DOHH2 (cell line): Measurements from ENCODE around the gene CDH16.

ENCODE experiments used
- H3F3A ChIP-seq: fragments of 200-600 bp; sonication (generic), shearing (Covaris generic); 2 replicates; pipeline ENCODE4 v1.6.0; 2016; ENCODE audit warnings: antibody characterized with exemption, mild to moderate bottlenecking; ENCODE audit not compliant: control insufficient read depth, insufficient read depth
- H3K27ac ChIP-seq: fragments of 200-600 bp; sonication (generic); 2 replicates; pipeline ENCODE4 v1.5.1; 2014; ENCODE audit warnings: low read depth, mild to moderate bottlenecking, low read length, moderate library complexity
- H3K27me3 ChIP-seq: fragments of 200-600 bp; sonication (generic); 2 replicates; pipeline ENCODE4 v1.6.1; 2014; ENCODE audit warnings: mild to moderate bottlenecking, low read length, mixed read lengths; ENCODE audit not compliant: control insufficient read depth
- H3K36me3 ChIP-seq: fragments of 200-600 bp; sonication (generic); 2 replicates; pipeline ENCODE4 v1.6.1; 2014; ENCODE audit warnings: mild to moderate bottlenecking, low read length, moderate library complexity, mixed read lengths; ENCODE audit not compliant: control insufficient read depth
- H3K4me1 ChIP-seq: fragments of 200-600 bp; sonication (generic); 2 replicates; pipeline ENCODE4 v1.6.1; 2014; ENCODE audit warnings: mild to moderate bottlenecking, low read length, mixed read lengths; ENCODE audit not compliant: control insufficient read depth
- H3K4me2 ChIP-seq: fragments of 200-600 bp; sonication (generic); 2 replicates; pipeline ENCODE4 v1.6.0; 2014; ENCODE audit warnings: mild to moderate bottlenecking, low read length, moderate library complexity
- H3K4me3 ChIP-seq: fragments of 200-600 bp; sonication (generic); 2 replicates; pipeline ENCODE4 v1.5.1; 2014; ENCODE audit warnings: mild to moderate bottlenecking, low read length, mixed read lengths
- H3K79me2 ChIP-seq: fragments of 200-600 bp; sonication (generic); 2 replicates; pipeline ENCODE4 v1.6.1; 2014; ENCODE audit warnings: mild to moderate bottlenecking, low read length, mixed read lengths; ENCODE audit not compliant: control insufficient read depth
- H3K9me2 ChIP-seq: fragments of 200-600 bp; sonication (generic); replicated peaks from 2 replicates; pipeline ENCODE4 v1.6.1; 2014; ENCODE audit warnings: mild to moderate bottlenecking, low read length, mixed read lengths; ENCODE audit not compliant: control insufficient read depth
- H3K9me3 ChIP-seq: fragments of 200-600 bp; sonication (generic); 2 replicates; pipeline ENCODE4 v1.6.1; 2014; ENCODE audit warnings: antibody characterized with exemption, low read length, mixed read lengths; ENCODE audit not compliant: control insufficient read depth, insufficient read depth
- H4K20me1 ChIP-seq: fragments of 200-600 bp; sonication (generic); 2 replicates; pipeline ENCODE4 v1.6.0; 2014; ENCODE audit warnings: low read depth, mild to moderate bottlenecking, antibody characterized with exemption, low read length, moderate library complexity; ENCODE audit not compliant: control insufficient read depth, insufficient read depth
- EZH2phosphoT487 ChIP-seq: fragments of 200-600 bp; sonication (generic); IDR thresholded peaks from 2 replicates; pipeline ENCODE4 v1.6.1; 2017; ENCODE audit warnings: borderline replicate concordance, mild to moderate bottlenecking, antibody characterized with exemption, low read length, moderate library complexity, mixed read lengths
- TF ChIP-seq, protein P1 (sequence below): fragments of 200-600 bp; sonication (generic); IDR thresholded peaks from one replicate; pipeline ENCODE4 v1.5.1; 2014; ENCODE audit warnings: antibody characterized with exemption, mild to moderate bottlenecking, low read depth, low read length; ENCODE audit not compliant: poor library complexity, severe bottlenecking

The CDH16 gene

DNA sequence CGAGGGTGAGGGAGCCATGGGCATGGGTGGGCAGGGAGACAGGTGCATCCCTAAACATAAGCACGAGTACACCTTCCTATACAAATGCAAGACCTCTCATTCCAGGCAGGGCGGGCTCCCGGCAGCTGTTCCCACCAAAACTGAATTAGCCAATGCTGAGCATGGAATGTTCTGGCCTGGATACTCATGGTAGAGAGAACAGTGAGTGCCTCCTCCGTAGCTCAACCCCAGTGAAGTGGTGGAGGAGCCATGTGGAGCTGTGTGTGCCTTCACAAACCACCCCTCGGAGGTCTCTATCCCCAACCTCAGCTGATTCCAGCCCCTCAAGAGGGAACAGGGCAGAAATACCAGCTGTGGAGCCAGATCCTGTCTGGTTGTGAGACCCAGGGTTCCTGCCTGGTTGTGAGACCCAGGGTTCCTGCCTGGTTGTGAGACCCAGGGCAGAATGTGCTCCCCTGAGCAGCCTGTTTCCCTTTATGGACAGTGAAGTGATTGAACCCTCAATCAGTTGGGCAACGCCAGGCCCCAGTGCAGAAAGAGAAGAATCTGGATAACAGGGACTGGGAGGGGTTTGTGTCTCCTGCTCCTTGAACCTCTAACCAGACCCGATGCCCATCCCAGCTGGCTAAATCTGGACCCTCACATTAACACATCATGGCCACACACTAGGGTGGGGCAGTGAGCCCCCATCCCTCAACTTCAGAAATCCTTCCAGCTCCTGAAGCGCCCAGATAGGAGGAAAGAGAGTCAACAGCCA lies 2.4 kb upstream of the CDH16 start:
- no peaks in the 10 kb centered on the region for H3K36me3 ChIP-seq
- no peaks in the 10 kb centered on the region for H4K20me1 ChIP-seq
- no peaks in the 10 kb centered on the region for H3K4me1 ChIP-seq
- H3K79me2 ChIP-seq = no peaks in the 10 kb centered on the region
- H3F3A ChIP-seq = no peaks in the 10 kb centered on the region
- no peak overlapping the region for H3K4me3 ChIP-seq
- H3K4me2 ChIP-seq = no peak overlapping the region
- H3K27ac ChIP-seq = no peak overlapping the region
- peaks cover 41% of the 10 kb centered on the region for H3K27me3 ChIP-seq
- no peaks in the 10 kb centered on the region for H3K9me2 ChIP-seq
- no peaks in the 10 kb centered on the region for H3K9me3 ChIP-seq
- TF ChIP-seq, protein P1, sequence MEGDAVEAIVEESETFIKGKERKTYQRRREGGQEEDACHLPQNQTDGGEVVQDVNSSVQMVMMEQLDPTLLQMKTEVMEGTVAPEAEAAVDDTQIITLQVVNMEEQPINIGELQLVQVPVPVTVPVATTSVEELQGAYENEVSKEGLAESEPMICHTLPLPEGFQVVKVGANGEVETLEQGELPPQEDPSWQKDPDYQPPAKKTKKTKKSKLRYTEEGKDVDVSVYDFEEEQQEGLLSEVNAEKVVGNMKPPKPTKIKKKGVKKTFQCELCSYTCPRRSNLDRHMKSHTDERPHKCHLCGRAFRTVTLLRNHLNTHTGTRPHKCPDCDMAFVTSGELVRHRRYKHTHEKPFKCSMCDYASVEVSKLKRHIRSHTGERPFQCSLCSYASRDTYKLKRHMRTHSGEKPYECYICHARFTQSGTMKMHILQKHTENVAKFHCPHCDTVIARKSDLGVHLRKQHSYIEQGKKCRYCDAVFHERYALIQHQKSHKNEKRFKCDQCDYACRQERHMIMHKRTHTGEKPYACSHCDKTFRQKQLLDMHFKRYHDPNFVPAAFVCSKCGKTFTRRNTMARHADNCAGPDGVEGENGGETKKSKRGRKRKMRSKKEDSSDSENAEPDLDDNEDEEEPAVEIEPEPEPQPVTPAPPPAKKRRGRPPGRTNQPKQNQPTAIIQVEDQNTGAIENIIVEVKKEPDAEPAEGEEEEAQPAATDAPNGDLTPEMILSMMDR = no peak
- TF ChIP-seq EZH2phosphoT487 = no peak

DNA sequence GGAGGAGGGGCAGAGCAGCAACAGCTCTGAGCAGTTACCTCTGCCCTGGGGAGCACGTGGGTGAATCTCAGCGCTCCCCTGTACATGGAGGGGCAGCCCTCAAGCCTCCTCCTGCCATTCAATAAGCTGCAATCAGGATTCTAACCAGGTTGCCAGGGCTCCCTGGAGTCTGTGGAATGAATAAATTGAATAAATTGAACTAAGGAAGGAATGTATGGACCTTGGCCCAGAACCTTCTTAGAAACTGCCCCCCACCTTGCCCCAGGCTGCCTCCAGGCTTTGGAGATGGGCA lies 1.6 kb upstream of the CDH16 start:
- Histone ChIP-seq H3K9me2 (no peaks in the 10 kb centered on the region), H3K79me2 (no peaks in the 10 kb centered on the region), H3K27me3 (peaks cover 32% of the 10 kb centered on the region), H3K9me3 (no peaks in the 10 kb centered on the region), H3K4me3 (no peak overlapping the region), H4K20me1 (no peaks in the 10 kb centered on the region), H3K4me2 (no peak overlapping the region), H3K36me3 (no peaks in the 10 kb centered on the region), H3F3A (no peaks in the 10 kb centered on the region), H3K27ac (no peak overlapping the region), H3K4me1 (no peaks in the 10 kb centered on the region)
- TF ChIP-seq EZH2phosphoT487 = no peak
- TF ChIP-seq, protein P1 = no peak

DNA sequence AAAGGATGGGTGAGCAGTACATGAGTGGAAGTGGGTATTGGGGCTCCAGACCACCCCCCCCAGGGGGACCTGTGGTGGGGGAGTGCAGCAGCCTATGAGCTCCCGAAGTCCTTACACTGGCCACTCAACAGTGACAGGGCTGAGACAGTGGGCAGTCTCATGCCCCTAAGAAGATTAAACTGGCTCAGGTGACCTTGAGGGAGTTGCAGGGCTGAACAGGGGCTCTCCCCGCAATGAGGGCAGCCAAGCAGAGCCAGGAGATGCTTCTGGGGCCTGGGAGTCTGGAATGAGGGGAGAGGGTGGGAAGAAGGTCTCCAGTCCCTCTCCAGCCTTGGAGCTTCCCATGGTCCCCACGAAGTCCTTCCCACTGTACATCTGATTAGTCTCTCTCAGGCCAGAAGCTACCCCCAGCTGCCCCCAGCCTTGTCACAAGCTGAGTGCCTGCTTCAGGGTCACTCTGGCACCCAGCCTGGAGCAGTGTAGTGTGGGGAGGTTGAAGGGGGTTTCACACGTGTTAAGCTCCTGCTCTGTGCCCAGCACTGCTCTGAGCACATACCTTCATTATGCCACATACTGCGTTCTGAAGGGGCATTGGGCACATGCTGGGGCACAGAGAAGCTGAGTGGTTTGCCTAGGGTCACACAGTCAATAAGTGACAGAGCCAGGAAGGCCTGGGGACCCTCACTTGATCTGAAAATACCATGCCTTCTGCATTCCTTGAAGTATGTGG lies 1.0 kb upstream of the CDH16 start:
- Histone ChIP-seq H3K27ac (no peak overlapping the region), H3K9me3 (no peaks in the 10 kb centered on the region)

More for the DNA sequence above, 1.0 kb upstream of the CDH16 start:
- Histone ChIP-seq H3K9me2 (no peaks in the 10 kb centered on the region), H3K4me2 (no peak overlapping the region), H4K20me1 (no peaks in the 10 kb centered on the region), H3K27me3 (peaks cover 27% of the 10 kb centered on the region), H3K4me1 (no peaks in the 10 kb centered on the region), H3F3A (no peaks in the 10 kb centered on the region), H3K79me2 (no peaks in the 10 kb centered on the region), H3K4me3 (no peak overlapping the region), H3K36me3 (no peaks in the 10 kb centered on the region)
- TF ChIP-seq, protein P1 = no peak
- TF ChIP-seq EZH2phosphoT487 = no peak
